SKM-1 treated with dmso at 0.1 percent for 144 hours (cell line): Measurements from ENCODE around the gene PNCK.

Experiments
- DNase-seq: peaks from one replicate; lab custom pipeline; 2025; ENCODE audit not compliant: unreplicated experiment; lab: John Stamatoyannopoulos, UW

PNCK gene

GRCh38 chrX:153631907-153632594 is 41.6 kb downstream of the PNCK start:
- DNase-seq = no peak

DNA sequence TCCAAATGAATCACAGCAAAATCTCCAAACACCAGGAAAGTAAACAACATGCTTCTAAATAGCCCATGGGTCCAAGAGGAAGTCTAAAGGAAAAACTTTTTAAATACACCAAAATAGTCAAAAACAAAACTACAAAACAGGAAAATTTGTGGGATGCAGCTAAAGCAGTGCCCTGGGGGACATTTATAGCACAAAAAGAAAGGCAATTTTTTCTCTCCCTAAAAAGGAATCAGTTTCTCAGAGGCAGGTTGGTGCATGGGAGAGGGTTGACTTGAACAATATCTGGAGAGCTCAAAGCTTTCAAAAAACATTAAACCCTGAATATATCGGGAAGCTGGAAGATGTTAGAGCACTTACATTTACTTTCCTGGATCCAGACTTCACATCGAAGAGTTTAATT is 42.3 kb downstream of the PNCK start:
- no peak for DNase-seq

- DNase-seq = no peak
These were observed 44.9 kb downstream of the PNCK start for GRCh38 chrX:153628665-153629064.

DNA sequence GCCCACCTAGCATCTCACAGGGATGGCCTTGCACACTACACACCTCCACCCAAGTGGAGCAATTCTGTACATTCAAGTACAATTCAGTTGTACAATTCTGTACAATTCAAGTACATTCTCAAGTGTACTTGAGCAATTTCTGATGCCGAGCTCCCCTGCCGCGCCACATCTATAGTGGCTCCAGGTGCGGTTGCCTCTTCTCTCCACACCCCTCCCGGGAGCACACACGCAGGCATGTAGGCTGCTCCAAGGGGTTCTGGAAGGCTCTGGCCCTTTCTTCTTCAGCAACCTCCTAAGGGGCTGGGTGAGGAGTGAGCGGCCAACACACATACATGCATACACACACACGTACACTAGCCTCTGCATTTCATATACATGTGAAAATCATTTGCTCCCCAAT is 45.5 kb downstream of the PNCK start:
- no peak for DNase-seq

- no peak for DNase-seq
These were observed 45.9 kb downstream of the PNCK start for GRCh38 chrX:153627675-153628111.

GRCh38 chrX:153626863-153627674 is 46.5 kb downstream of the PNCK start:
- DNase-seq = no peak

DNA sequence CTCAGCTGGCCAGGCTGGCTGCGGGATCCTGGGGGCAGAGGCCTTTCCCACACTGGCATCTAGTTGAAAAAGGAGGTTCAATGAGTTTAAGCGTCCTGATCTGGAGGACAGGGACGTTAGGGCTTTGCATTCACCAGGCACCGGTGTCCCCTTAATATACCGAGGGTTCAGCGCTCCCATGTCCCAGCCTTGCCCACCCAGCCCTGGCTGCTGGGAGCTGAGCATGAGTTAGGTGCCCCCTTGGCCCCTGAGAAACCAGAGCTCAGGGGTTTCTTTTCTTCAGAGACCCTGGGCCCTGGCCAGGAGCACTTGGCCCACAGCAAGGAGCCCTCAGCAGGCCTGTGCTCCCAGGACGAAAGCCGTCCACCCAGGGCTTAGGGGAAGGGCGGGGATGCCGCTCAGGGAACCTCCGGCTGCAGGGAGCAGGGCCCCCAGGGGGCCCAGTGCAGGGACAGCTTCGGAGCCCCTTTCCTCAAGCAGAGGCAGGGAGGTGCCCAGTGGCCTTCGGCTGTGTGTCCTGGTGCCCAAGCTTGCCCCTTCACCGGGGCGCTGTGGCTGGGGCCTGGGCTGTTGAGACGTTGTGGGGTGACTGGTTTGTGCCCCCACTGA is 47.5 kb downstream of the PNCK start:
- no peak for DNase-seq

DNA sequence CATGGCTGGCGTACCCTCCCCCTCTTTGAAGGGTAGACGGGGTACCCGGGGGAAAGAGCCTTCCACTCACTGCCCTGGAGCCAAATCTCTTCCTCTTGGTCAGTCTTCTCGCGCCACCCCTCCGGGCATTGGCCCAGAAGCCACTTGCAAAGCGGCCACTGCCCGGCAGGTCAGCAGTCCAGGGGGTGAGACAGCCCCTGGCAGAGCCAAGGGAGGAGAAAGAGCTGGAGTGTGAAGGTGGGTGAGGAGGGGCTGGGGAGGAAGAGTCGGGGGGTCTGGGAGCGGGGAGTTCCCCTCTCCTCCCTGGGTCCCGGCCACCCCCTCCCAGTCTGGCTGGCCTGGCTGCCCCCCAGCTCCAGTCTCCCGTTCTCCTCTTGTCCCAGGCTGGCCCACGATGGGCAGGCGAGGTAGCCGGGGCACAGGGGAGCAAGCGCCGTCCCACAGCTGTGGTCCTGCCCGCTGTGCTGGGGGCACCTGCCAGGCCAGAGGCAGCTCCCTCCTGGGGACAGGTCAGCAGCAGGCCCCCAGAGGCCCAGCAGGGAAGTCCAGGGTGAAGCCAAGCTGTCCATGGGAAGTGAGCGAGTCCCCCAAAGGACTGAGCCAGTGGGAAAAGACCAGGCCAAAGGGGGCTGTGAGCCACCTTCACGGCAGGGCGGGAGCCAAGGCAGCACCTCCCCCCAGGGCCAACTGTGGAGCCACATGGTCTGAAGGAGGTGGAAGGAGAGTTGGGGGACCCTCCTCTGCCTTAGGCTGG is 48.2 kb downstream of the PNCK start:
- no peak for DNase-seq

DNA sequence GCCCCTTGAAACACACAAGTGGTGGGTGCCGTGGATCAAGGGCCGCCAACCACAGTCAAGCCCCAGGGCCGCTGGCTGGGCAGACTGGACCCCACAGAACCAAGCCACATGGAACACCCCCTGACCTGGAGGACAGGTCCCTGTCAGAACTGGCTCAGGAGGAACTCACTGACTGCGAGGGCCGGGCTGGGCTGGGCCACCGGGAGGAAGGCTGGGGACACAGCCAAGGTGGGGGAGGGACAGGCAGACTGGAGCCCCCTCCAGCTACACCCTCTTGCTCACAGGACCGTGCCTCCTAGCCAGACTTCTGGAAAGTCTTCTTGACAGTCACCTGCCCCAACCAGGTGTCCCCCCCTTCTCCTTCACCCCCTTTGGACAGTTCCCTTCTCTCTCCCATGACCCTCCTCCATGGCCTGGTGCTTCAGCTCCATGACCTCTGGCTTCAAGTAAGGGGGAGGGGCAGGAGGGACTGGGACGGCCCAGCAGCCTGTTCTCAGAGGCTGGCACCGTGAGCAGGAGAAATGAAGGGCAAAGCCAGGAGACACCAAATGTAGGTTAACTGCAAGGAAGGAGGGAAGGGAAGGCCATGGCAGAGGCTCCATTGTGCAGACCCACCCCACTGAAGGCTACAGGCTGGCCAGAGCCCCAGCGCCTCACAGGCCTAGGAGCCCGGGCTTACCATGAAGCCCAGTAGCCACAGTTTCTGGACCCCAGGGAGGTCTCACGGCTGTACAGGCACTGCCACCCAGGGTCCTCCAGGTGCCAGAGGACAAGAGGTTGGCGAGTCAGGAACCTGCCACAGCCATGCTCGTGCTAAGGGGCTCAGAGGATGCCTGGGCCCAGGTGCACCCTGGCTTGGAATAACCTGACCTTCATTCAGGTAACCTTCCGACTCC is 49.2 kb downstream of the PNCK start:
- DNase-seq = no peak

DNA sequence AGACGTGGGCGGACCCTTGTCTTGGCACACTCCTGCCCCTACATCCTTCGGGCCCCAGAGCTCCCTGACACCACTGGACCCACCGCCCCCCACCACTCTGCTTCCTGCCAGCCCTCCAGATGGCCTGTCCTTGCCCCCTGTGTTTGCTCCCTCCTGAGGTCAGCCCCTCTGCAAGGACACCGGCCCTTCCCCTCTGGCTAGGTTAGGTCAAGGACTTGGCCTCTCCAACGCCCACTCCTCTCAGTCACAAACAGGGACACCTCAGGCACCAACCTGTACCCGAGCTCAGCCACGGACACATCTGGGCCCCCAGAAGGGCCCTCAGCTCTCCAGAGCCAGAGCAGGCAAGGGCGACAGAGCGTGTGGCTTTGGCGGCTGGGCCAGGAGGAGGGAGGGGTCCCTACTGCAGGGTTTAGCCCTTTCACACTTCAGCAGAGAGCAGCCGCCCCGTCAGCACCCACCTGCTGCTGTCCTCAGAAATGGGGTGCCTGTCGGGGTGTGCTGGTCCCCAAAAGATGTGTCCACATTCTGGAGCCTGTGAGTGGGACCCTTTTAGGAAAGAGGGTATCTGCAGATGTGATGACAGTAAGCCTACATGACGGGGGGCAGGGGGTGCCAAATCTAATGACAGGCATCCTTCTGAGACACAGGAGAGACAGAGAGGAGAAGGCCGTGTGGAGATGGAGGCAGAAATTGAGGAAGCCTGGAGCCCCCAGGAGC is 50.1 kb downstream of the PNCK start:
- no peak for DNase-seq

- no peak for DNase-seq
These were observed 50.8 kb downstream of the PNCK start for GRCh38 chrX:153622661-153623309.

- DNase-seq = no peak
These were observed 51.5 kb downstream of the PNCK start for GRCh38 chrX:153621949-153622598.

DNA sequence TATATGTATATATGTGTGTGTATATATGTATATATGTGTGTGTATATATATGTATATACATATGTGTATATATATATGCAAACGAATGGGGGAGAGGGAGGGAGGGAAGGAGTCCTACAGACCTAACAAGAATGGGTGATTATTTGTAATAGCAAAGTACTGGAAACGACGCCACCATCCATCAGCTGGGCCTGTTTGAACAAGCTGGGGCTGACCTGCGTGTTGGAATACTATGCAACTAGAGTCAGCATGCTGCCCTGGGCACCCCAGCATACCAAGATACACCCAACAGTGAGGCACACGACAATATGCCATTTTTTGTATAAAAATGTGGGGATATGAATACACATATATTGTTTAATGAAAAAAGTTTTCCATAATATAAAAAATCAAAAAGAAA is 53.0 kb downstream of the PNCK start:
- no peak for DNase-seq
